ENCODE data around the gene SIAH2.
A peak's percentile ranks its signal among the peaks of the same experiment; 100 is the strongest.

SIAH2 gene

DNA sequence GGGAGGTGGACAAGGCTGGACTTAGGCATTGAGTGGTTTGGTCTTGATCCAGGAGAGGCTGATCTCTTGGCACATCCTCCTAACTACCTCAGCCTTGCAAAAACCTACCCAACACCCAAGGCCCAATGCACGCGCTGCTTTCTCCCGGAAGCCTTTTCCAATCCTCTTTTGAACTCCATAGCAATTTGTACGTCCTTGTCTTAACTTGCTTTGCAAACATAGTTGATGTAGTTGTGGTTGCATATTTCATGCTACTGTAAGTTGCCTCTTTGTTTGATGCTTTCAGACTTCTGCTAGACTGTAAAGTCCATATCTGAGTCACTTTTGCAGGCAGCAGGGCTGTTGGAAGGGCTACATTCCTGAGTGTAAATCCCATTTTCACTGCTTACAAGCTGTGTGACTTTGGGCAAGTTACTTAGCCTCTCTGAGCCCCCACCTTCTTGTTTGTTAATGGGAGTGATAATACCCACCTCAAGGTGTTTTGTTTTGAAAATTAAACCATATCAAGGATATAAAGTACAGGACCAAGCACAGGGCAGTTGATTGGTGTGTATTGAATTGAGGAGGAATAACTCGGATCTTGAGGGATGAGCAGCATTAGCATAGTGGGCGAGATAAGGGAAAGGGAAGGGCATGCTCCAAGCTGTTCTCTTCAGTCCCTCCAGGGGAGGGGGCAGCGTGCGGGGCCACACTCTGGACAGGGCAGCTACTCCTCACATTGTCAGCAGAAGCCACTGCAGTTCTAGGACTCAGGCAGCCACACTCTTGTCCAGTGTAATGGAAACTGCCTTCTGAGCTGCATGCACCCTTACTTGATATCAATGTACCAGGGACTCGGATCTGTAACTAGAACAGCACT is 28.8 kb downstream of the SIAH2 start:
- DNase-seq (ENCODE audit: low read depth in 2 of 2) = no peak

DNA sequence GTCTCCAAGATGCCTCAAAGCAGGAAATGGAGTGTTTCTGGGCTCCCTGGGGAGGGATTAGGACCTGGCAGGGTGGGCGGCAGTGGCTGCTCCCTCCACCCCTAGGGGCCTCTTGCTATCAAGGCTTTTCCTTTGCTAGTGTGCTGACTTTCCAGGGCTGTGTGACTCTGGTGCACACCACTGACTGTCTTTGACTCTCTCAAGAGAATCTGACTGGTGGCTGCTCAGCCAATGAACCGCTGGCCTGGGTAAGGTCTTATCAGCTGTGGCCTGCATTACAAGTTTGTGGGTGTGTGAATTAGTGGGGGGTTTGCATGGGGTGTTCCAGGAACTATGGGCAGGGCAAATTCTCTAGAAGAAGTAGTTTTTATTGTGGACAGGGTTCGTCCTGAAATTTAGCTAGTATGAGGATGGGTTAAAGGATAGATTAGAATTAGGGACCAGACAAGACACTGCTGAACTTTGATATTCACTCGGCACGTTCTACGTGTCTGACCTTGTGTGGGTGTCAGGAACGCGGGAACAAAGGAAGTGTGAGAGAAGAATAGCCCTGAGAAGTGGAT is 29.5 kb downstream of the SIAH2 start:
- DNase-seq (ENCODE audit: low read depth in 2 of 2) = no peak

DNA sequence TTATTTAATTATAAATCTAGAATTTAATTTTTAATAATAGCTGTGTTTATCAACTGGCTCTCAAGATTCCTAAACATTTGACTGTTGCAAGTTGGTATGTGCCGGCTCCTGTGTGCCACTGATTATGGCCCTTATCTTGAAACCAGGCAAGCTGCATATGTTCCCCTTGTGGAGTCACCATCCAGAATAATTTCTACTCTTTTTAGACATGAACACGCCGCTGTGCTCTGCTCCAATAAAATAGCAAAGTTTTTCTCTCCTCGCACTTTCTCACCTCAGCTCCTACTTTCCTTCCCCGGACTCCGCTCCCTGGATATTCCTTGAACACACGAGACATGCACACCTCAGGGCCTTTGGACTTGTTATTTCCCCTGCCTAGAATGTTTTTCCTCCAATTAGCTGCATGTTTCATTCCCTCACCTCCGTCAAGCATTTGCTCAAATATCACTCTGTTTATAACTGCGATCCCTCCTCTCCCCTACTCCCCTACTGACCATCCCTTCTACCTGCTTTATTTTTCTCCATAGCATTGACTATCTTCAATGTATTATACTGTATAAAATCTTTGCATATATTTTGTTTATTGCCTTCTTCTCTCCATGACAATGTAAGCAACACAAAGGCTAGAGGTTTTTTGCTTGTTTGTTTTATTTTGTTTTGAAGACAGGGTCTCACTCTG is 33.1 kb downstream of the SIAH2 start:
- DNase-seq (ENCODE audit: low read depth in 2 of 2) = no peak

DNA sequence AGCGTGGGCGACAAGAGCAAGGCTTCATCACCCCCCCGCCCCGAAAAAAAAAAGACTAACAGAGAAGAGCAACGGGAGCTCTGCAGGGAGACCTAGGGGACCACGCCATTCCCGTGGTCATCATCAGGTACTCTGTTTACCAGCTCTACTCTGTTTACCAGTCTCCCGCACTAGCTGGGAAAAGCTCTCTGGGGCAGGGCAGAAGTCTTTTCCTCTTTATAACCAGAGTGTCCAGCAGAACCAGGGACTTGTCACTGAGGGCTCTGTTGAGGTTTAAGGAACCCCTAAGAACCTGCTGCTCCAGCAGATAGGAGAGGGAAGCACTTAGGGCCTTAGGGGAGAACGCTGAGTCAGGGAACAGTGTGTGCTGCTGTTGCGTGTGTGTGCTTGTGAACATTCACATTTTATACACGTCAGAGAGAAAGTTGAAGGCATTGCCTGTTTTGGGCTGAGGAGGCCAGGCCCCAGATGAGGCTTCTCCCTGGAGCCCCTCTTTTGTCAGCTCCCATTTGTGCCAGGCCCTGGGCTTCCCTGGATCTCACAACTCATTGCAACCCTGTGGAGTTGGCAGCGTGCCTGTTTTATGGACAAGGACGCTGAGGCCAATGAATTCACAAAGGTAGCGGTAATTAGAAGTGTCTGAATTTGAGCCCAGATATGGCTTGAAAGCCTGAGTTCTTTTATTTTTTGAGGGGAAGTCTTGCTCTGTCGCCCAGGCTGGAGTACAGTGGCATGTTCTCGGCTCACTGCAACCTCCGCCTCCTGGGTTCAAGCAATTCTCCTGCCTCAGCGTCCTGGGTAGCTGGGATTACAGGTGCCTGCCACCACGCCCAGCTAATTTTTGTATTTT is 35.1 kb downstream of the SIAH2 start:
- no peak for DNase-seq (ENCODE audit: low read depth in 2 of 2)

DNA sequence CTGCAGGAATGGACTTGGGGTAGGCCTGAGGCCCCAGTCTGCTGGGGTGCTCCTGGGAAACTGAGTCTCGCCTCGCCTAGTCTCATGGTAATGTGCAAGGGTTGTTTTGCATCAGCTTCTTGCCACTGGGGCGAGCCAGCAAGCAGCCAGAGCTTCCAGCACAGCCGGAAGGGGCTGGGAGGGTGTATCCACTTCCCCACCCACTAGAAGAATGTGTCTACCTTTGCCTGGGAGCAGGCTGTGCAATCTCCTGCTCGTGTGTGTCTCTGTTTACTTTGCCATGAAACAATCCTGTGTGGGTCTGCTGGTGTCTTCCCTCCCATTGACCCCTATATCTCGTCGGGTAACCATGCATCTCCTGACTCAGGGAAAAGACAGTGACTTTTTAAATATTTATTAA is 37.4 kb downstream of the SIAH2 start:
- DNase-seq (ENCODE audit: low read depth in 2 of 2) = no peak

DNA sequence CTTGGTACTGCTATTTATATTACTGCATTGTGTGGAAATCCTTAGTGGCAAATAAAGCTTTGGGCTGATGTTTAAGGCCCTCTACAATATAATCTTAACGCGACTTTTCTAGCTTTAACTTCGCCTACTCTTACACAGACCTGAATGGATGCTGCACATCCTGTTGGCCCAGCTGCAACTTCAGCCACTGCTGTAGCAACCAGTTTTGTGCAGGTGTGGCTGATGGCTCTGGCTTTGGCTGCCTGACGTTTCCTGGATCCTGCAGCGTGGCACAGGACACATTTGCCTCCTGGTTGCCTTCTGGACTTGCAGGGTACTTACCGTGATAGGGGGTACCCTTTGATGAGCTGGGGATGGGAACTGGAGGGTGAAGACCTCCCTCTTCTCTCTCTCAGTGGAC is 39.0 kb downstream of the SIAH2 start:
- DNase-seq (ENCODE audit: low read depth in 2 of 2) = no peak

DNA sequence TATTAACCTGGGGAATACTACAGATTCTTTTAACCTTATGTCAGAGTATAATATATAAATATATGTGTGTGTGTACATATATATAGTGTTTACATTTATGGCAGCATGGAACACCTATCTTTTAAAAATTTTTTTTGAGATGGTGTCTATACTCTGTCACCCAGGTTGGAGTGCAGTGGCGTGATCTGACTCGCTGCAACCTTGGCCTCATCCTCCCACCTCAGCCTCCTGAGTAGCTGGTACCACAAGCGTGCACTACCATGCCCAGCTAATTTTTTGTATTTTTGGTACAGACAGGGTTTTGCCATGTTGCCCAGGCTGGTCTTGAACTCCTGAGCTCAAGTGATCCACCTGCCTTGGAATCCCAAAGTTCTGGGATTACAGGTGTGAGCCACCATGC is 40.7 kb downstream of the SIAH2 start:
- DNase-seq (ENCODE audit: low read depth in 2 of 2) = no peak

DNA sequence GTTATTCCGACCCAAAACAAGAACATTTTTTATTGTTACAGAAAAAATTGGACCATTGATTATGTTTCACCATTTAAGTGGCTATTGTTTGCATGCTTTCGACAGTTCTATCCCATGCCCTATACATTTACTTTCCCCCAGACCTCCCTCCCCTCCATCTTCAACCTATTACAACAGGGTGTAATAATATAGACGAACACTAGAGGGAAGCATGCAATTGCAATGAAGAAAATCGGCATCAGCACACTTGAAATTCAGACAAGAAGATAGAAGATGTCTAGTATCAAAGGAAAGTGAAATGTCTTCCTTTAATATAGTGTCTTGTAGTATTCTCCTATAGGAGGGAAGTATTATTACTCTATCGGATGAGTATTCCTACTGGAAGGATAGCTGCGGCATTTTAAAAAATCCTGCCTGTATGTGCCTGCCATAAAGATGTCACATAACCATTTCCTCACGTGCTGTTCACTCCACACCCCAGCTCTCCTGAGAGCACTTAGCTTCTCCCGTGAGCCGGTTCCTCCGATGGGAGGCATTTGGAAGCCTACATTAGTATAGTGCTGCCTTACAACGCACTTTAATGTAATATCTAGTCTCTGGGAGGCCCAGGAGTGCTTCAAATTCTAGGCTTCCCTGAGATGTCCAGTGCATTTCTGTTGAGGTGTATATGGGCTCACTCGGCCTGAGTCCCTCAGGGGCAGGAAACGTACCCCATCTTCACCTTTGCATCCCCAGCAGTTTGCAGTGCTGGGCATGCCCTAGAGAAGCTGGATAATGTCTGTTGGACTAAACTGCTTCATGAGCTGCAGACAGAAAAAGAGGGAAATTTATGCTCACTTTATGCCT is 41.5 kb downstream of the SIAH2 start:
- DNase-seq (ENCODE audit: low read depth in 2 of 2) = no peak

DNA sequence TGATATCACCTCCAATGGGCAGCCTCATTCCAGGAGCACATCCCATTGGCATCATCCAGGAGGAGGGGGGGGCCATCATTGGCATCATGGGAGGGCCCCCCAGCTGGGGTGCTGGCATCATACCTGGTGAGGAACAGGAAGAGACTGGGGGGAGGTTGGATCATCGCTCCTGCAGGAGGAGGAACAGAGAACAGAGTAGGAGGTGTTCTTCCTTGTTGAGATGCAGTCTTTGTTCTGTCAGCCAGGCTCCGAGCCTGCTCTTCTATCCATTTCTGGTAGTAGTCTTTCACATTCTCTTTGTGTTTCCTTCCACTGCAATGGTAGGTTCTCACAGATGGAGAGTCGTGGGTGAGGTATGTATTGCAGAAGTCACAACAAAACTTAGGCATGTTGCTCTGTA is 42.5 kb downstream of the SIAH2 start:
- DNase-seq (ENCODE audit: low read depth in 2 of 2) = no peak

DNA sequence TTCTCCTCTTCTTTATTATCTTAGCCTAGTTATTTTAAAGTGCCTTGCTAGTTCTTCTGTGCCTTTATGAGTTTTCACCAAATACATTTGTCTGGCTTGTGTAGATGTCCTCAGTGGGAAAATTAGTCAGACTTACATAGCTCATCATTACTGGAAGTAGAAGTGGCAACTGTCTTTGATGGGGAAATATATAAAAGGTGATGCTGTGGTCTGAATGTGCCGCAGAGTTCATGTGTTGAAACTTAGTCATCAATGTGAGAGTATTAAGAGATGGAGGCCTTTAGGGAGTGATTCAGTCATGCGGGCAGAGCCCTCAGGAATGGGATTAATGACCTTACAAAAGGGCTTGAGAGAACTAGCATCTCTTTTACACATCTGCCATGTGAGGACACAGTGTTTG is 52.9 kb downstream of the SIAH2 start:
- DNase-seq (ENCODE audit: low read depth in 2 of 2) = no peak

DNA sequence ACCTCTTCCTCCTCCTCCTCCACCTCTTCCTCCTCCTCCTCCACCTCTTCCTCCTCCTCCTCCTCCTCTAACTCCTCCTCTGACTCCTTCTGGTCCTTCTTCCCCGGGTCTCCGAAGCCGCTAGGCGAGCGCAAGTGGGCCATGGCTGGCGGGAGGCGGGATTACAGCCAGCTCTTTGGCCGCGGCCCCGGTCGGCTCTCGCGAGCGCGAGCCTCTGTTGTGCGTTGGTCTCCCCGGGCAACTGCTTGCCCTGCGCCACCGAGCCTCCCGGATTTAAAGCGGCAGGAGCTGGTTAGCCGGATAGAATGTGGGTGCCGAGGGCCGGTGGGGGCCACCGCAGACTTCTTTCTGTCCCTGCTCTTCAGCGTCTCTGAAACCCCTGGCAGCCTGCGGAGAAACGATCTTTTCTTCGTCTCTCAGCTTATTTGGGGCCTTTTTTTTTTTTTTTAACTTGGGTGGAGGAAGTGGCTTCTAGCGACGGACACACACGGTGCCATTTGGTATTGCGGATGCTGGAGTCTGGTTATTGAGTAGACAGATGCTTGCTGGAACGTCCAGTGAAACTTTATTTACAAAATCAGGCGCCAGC is 59.1 kb downstream of the SIAH2 start, which contains the start of gene ERICH6:
Gene ERICH6, minus strand, starts transcription at position 165 of the 589 bp plus-strand sequence. Its CDS starts 22 bp downstream, at position 143.
- DNase-seq (ENCODE audit: low read depth in 2 of 2) = peak; percentile 46 to 57

DNA sequence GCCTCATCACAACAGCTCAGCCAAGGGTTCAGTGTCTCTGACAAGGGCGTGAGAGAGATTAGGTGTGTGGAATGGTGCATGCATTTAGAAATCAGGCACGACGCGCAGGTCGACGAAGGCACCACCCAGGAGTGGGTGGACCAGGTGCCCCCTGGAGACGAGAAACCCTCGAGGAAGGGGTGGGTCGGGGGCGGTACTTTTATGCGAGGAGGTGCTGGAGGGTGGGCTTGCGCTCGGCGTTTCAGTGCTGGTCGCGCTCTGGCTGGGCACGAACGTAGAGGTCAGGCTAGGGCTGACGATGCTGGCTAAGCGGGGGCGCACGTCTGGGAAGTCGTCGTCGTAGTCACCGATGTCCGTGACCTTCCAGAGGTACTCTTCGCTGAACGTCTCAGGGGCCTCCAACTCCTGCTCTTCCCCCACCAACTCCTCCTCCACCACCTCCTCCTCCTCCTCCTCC is 59.6 kb downstream of the SIAH2 start:
- peak; percentile 13 to 25 for DNase-seq (ENCODE audit: low read depth in 2 of 2)

DNA sequence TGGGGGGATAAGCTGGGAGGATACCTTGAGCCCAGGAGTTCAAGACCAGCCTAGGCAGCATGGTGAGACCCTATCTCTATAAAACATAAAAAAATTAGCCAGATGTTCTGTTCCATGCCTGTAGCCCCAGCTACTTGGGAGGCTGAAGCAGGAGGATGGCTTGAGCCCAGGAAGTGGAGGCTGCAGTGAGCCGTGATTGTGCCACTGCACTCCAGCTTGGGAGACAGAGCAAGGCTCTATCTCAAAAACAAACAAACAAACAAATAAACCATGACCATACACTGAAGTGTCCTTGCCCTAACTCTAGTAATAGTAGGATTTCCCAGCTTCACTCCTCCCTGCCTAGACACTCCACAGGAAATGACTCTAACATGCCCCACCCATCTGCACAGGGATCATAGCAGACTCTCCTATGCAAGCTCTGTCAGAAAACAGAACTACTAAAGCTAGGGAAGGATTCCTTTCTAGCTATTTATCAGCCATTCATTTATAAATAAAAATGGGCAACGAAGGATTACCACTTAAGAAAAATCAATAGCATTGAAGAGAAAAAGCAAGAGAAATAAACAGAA is 63.8 kb downstream of the SIAH2 start:
- DNase-seq (ENCODE audit: low read depth in 2 of 2) = no peak

DNA sequence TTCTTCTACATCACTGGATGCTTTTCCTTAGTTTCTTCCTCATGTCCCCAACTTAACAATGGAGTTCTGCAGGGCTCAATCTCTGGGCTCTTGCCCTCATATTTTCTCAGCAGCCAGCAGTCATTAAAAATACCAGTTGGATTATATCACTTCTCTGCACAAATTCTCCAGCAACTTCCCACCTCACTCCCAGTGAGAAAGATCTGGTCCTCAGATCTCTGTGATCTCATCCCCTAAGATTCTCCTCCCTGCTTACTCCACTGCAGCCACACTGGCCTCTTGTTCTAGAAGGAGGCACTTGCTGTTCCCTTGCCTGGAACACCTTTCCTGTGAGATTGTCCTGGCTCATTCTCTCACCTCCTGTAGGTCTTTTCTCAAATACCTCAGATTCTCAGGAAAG is 65.3 kb downstream of the SIAH2 start:
- DNase-seq (ENCODE audit: low read depth in 2 of 2) = no peak

DNA sequence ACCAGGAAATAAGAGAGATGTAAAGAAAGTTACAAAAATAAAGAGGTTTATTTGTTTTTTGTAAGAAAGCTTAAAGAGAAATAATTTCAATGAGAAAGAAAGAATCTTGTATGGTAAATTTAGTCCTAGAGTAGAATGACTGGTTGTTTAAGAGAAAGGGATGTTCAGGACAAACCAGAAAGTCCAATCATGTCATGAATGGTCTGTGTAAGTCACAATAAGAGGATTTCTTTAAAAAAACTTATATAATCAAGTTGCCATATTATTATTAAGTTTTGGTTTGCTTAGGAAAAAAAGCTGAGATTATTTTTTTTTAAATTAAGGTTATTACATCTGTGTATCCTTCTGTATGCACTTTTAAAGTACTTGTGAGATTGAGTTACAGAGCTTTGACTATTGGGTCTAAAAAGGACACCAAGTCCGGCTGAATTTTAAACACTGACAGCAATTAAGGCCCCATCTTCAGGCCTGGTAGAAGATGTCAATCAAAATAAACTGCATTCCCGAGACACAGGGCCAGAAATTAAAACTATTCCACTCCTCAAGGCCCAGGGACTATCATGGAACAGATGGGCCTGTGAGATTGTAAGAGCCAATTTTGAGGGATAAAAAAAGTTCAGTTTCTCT is 71.4 kb downstream of the SIAH2 start:
- DNase-seq (ENCODE audit: low read depth in 2 of 2) = no peak

Data from stimulated activated CD4-positive, alpha-beta T cell treated with anti-CD3 and anti-CD28 coated beads, Interleukin-1b, Interleukin-23, amount 100 ng/mL, for 4 hours (primary cell).